Left hindlimb (tissue), 1 donor: ENCODE data around the gene PARP15.
"Not testable (repeated sequence)": the region's sequence is repeated elsewhere in the genome, so short reads cannot be mapped to it uniquely, and the experiment has no call there.

ENCODE experiments used
- DNase-seq: peaks from one replicate; pipeline ENCODE4 v3.0.0-alpha.2; 2018

PARP15 gene

GRCh38 chr3:122577409-122578031, at the start of gene PARP15:
PARP15 (plus strand) TSS chr3:122577650; CDS start chr3:122577668, 18 bp downstream.
- peak; percentile 31 for DNase-seq

- DNase-seq, result no peak
Observed at GRCh38 chr3:122530164-122530563, 47.3 kb upstream of the PARP15 start.

DNA sequence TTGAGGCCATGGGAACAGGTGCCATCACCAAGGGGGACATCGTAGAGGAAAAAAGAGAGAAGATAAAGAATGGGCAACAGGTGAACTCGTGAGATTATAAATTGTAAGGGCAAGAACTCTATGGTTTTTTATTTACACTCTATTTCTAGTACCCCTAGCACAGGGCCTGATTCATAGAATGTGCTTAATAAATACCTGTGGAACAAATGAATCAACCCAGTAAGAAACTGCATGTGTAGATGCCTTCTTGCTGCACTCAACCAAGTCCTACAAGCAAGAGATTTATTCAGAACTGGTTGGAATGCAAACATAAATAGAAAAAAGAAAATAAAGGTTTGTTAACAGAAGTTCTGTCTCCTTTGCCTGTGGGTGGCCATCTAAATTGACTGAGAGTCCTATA, 44.0 kb upstream of the PARP15 start:
- DNase-seq, result no peak

- DNase-seq, result no peak
Observed at GRCh38 chr3:122533931-122534334, 43.5 kb upstream of the PARP15 start.

GRCh38 chr3:122535964-122536631, 41.4 kb upstream of the PARP15 start:
- no peak for DNase-seq

- DNase-seq, result no peak
Observed at GRCh38 chr3:122536632-122537001, 40.8 kb upstream of the PARP15 start.

DNA sequence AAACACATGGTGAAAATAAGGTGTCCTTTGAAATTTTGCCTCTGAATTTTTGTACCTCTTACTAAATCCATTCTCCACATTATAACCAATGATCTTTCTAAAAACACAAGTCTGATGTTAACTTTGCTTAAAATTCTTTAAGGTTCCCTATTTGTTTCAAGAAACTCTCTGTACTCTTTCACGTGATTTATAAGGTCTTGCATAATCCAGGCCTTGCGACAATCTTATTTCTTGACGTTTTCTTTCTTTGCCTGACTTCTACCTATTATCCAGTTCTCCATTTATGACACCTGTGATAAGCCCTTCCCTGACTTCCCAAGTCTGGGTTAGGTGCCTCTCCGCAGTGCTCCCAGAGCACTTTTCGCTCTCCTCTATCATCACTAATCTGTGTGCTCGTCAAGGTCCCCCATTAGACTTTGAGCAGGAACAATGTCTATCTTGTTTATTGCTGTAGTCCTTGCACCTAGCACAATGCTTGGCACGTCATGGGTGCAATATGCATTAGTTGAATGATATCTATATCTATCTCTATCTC, 38.4 kb upstream of the PARP15 start:
- DNase-seq, result no peak

DNA sequence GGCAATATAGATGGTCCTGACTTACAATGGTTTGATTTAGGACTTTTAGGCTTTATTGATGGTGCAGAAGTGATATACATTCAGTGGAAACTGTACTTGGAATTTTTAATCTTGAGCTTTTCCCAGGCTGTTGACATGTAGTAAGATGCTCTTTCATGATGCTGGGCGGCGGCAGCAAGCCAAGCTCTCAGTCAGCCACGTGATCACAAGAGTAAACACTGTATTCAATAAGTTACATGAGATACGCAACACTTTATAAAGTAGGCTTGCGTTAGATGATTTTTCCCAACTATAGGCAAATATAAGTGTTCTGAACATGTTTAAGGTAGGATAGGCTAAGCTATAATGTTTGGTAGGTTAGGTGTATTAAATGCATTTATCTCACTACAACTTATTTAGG, 31.3 kb upstream of the PARP15 start:
- DNase-seq, result no peak

- no peak for DNase-seq
Observed at GRCh38 chr3:122548076-122548475, 29.4 kb upstream of the PARP15 start.

DNA sequence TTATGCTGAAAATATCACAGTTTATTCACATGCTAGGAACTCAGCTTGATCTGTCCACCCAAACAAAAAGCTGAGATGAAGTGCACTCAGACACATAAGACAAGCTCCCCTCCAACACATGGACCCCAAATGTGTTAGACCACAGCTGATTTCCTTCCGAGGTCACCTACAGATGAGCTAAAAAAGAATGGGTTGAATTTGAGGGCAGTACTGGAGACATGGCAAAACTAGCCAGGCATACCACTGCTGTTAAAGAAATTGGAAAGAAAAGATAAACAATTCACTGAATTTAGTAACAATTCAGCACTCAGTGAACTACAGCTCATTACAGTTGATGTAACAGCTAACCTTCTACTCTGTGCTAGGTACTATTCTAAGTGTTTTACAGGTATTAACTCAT, 28.8 kb upstream of the PARP15 start:
- no peak for DNase-seq

DNA sequence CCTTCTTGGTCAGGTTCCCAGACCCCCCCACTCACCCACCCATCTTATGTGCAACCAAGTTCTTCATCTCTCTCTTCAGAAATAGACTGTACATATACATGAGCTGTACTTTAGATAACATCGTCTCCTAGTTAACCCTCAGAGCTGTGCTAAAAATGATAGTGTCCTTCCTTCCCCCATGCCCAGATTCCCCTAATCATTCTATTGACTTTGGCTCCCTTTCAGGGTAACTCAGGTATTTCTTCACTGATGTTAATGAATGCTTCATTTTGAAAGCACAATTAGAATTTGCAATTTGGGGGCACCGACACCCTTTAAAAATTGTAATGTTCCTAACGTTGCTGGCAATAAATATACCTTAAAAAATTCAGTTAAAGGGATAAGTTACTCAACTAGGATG, 24.3 kb upstream of the PARP15 start:
- DNase-seq, result no peak

DNA sequence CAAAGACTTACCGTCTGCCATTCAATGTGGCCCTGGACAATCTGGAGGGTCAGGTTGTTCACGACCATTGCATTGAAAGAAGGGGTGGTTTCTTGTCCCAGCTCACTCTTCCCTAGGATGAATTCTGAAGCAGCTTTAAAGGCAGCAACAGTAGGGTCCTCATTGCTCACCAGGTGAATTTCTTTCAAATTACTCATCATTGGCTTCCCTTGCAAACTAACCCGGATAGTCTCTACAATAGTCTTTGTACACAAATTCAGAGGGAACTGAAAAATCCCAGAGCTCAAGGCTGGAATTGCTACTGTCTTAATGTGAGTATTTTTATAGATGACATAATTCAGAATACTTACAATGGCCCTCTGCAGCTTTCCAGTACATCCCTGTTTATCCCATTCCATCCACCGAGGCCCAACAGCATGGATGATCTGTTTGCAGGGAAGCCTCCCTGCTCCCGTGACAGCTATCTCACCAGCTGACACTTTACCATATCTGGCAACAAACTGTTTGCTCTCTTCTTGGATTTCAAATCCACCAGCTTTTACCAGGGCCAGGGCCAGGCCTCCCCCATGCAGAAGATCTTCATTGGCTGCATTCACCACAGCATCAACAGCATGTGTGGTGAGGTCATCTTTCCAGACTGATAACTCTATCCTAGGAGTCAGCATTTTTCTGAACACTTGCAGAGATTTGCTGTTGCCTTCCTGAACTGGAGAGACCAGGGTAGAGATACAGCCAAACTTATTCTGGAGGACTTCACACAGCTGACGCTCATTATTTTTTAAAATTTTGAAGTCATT, 22.0 kb upstream of the PARP15 start:
- DNase-seq, result no peak

DNA sequence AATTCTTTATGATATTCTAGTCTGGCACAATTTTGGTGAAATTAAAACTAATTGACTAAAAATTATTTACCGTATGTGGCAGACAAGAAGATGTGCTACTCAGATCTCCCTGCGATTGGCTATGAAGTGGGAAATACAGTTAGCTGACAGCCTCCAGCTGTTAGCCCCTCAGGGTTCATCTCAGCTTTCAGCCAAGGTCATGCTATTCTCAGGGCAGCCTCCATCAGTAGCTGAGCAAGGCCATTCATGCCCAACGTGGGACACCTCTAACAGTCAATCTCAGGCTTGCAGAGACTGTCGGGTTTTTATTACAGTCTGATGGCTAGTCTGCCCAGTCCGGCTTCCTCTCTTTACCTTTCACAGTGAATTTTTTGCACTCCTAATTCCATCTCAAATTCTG, 20.1 kb upstream of the PARP15 start:
- no peak for DNase-seq

GRCh38 chr3:122558605-122559004, 18.8 kb upstream of the PARP15 start:
- no peak for DNase-seq

- no peak for DNase-seq
Observed at GRCh38 chr3:122559906-122560305, 17.5 kb upstream of the PARP15 start.

- DNase-seq, result no peak
Observed at GRCh38 chr3:122560680-122561079, 16.8 kb upstream of the PARP15 start.

GRCh38 chr3:122562923-122563716, 14.3 kb upstream of the PARP15 start:
- no peak for DNase-seq

DNA sequence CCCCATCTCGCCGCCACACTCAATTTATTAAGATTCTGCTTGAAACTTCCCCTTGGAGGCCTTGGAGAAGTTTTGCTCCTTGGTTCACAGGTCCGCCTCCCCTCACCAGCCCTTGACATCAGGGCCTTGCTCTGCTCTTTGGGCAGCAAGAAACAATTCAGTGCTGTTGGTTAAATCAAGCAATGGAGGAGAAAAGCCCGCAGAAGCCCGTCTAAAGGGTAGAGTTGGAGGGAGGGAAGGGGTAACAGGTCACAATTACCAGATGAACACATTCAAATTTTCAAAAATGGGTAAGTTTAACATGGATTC, 13.8 kb upstream of the PARP15 start:
- DNase-seq, result no peak

DNA sequence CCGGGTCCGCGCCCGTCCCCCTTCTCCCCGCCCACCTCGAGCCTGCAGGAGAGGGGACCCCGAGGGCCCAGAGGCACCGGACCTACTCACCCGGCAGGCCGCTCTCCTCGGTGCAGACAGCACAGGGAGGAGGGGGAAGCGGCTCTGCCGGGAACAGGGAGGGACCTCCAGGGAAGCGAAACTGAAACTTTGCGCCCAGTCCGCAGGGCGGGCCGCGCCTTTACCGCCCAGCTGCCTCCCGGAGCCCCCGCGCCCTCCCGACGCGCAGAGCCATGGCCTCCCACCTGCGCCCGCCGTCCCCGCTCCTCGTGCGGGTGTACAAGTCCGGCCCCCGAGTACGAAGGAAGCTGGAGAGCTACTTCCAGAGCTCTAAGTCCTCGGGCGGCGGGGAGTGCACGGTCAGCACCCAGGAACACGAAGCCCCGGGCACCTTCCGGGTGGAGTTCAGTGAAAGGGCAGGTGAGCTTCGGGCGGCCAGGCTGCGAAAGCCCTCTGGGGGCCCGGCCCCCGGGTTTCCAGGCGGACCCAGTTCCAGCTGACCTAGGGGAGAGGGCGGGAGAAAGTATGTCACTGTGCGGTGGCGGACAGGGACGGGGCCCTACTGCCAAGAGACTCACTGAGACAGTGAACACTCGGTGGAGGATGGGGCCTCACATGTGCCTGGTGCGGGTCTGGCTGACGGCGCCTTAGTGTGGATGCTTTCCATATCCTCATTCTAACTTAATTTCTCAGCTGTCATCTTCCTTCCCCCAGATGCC, 13.1 kb upstream of the PARP15 start, which contains the start of the genes DTX3L and PARP9:
DTX3L (plus strand) TSS at position 184 of the 758 bp plus-strand sequence; CDS start at position 273, 89 bp downstream.
PARP9 (minus strand) TSS at position 146 of the 758 bp plus-strand sequence. CDS start 4,680 bp downstream, outside the sequence.
- peak; percentile 84 for DNase-seq

GRCh38 chr3:122568131-122568530, 9.3 kb upstream of the PARP15 start:
- DNase-seq, result not testable (repeated sequence)

GRCh38 chr3:122568755-122569154, 8.7 kb upstream of the PARP15 start:
- no peak for DNase-seq

DNA sequence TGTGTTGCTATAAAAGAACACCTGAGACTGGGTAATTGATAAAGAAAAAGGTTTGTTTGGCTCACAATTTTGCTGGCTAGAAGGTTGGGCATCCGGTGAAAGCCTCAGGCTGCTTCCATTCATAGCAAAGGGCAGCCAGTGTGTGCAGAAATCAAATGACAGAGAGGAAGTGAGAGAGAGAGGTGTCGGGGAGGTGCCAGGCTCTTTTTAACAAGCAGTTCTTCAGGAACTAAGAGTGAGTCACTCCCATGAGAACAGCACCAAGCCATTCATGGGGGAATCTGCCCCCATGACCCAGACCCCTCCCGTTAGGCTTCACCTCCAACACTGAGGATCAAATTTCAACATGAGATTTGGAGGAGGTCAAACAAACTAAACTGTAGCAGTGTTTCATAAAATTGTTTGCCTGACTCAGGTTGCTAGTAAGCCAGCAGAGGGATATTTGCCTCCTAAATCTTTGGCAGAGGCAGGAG, 4.5 kb upstream of the PARP15 start:
- DNase-seq, result no peak
